ENCODE results near the gene FAM161B. TPM values are rescaled to one million over a fixed set of nuclear protein-coding genes. Genes with fewer than 3 reads are reported as not detected.
A peak's percentile ranks its signal among the peaks of the same experiment; 100 is the strongest.

The FAM161B gene
- total RNA-seq, 1 donor from 2014 or later, result 2.7 TPM

DNA sequence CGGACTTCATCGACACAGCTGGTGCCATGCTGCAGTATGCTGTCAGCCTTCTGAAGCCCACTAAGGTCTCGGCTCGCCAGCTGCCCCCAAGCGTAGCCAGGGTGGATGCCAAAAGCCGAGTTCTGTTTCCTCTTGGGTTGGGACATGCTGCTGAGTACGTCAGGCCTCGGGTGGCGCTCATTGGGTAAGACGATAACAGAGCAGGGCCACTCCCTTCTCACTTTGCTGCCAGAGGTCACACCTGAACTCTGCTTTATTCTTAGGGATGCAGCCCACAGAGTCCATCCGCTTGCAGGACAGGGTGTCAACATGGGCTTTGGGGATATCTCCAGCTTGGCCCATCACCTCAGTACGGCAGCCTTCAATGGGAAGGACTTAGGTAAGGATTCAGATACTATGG lies 11.3 kb upstream of the FAM161B start:
- no peak overlapping the region for H3K4me3 ChIP-seq (ENCODE audit: low read depth, low read length)
- TF ChIP-seq, protein P1, sequence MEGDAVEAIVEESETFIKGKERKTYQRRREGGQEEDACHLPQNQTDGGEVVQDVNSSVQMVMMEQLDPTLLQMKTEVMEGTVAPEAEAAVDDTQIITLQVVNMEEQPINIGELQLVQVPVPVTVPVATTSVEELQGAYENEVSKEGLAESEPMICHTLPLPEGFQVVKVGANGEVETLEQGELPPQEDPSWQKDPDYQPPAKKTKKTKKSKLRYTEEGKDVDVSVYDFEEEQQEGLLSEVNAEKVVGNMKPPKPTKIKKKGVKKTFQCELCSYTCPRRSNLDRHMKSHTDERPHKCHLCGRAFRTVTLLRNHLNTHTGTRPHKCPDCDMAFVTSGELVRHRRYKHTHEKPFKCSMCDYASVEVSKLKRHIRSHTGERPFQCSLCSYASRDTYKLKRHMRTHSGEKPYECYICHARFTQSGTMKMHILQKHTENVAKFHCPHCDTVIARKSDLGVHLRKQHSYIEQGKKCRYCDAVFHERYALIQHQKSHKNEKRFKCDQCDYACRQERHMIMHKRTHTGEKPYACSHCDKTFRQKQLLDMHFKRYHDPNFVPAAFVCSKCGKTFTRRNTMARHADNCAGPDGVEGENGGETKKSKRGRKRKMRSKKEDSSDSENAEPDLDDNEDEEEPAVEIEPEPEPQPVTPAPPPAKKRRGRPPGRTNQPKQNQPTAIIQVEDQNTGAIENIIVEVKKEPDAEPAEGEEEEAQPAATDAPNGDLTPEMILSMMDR (conservative IDR thresholded peaks at IDR 0.05; ENCODE audit: low read depth, low read length), result no peak
- no peak for DNase-seq (ENCODE audit: low read depth)

DNA sequence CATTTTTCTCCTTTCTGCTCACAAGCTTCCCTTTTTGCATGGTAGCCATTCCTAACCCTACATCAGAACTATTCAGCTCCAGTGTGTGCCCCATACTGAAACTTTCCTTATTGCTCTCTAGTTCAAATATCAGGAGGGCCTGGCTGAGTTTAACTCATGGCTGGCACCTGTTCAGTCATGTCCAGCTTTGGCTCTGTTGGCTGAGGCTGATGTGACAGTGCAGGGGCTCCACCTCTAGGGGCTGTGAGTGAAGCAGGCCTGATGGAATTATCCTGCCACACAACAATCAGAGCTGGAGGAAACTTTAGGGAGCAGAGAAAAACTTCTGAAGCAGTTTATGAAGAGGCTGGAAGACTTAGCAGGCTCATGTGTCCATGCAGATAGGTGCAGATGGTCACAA lies 8.7 kb upstream of the FAM161B start:
- no peak overlapping the region for H3K4me3 ChIP-seq (ENCODE audit: low read depth, low read length)
- no peak for DNase-seq (ENCODE audit: low read depth)
- TF ChIP-seq, protein P1 (conservative IDR thresholded peaks at IDR 0.05; ENCODE audit: low read depth, low read length), result no peak

- TF ChIP-seq, protein P1 (conservative IDR thresholded peaks at IDR 0.05; ENCODE audit: low read depth, low read length), result no peak
- no peak overlapping the region for H3K4me3 ChIP-seq (ENCODE audit: low read depth, low read length)
- DNase-seq (ENCODE audit: low read depth), result no peak
These were observed 5.8 kb upstream of the FAM161B start for GRCh38 chr14:73955674-73956073.

- TF ChIP-seq, protein P1 (conservative IDR thresholded peaks at IDR 0.05; ENCODE audit: low read depth, low read length), result no peak
- DNase-seq (ENCODE audit: low read depth), result no peak
- H3K4me3 ChIP-seq (ENCODE audit: low read depth, low read length), result no peak overlapping the region
These were observed 3.8 kb upstream of the FAM161B start for GRCh38 chr14:73953731-73954130.

GRCh38 chr14:73945159-73945670 lies 4.7 kb downstream of the FAM161B start:
- no peak overlapping the region for H3K4me3 ChIP-seq (ENCODE audit: low read depth, low read length)
- TF ChIP-seq, protein P1 (conservative IDR thresholded peaks at IDR 0.05; ENCODE audit: low read depth, low read length), result no peak
- no peak for DNase-seq (ENCODE audit: low read depth)

GRCh38 chr14:73944432-73945158 lies 5.3 kb downstream of the FAM161B start:
- DNase-seq (ENCODE audit: low read depth), result no peak
- TF ChIP-seq, protein P1 (conservative IDR thresholded peaks at IDR 0.05; ENCODE audit: low read depth, low read length), result no peak
- no peak overlapping the region for H3K4me3 ChIP-seq (ENCODE audit: low read depth, low read length)

GRCh38 chr14:73943083-73943482 lies 6.8 kb downstream of the FAM161B start:
- DNase-seq (ENCODE audit: low read depth), result peak; percentile 74
- H3K4me3 ChIP-seq (ENCODE audit: low read depth, low read length), result no peak overlapping the region
- TF ChIP-seq, protein P1 (conservative IDR thresholded peaks at IDR 0.05; ENCODE audit: low read depth, low read length), result no peak

Measured in epithelial cell of proximal tubule (primary cell).